T follicular helper cell (primary cell): ENCODE data around the gene KLHL30.
"Not testable (repeated sequence)": the region's sequence is repeated elsewhere in the genome, so short reads cannot be mapped to it uniquely, and the experiment has no call there.

Experiments used
- DNase-seq: peaks from one replicate; pipeline ENCODE4 v3.0.0-alpha.2; 2020; ENCODE audit warnings: low read depth

Gene KLHL30

GRCh38 chr2:238101891-238102841 lies 36.3 kb upstream of the KLHL30 start:
- no peak for DNase-seq

GRCh38 chr2:238102865-238103264 lies 35.6 kb upstream of the KLHL30 start:
- no peak for DNase-seq

GRCh38 chr2:238103465-238104225 lies 34.8 kb upstream of the KLHL30 start:
- no peak for DNase-seq

- no peak for DNase-seq
Observed at GRCh38 chr2:238104226-238104690, 34.2 kb upstream of the KLHL30 start.

GRCh38 chr2:238104691-238105371 lies 33.6 kb upstream of the KLHL30 start:
- no peak for DNase-seq

GRCh38 chr2:238105506-238106338 lies 32.7 kb upstream of the KLHL30 start:
- DNase-seq = no peak

- DNase-seq = no peak
Observed at GRCh38 chr2:238106339-238106697, 32.1 kb upstream of the KLHL30 start.

- no peak for DNase-seq
Observed at GRCh38 chr2:238106698-238107524, 31.6 kb upstream of the KLHL30 start.

- DNase-seq = no peak
Observed at GRCh38 chr2:238107525-238108422, 30.7 kb upstream of the KLHL30 start.

- DNase-seq = no peak
Observed at GRCh38 chr2:238108423-238109183, 29.9 kb upstream of the KLHL30 start.

- no peak for DNase-seq
Observed at GRCh38 chr2:238113611-238114010, 24.9 kb upstream of the KLHL30 start.

- DNase-seq = no peak
Observed at GRCh38 chr2:238114331-238114841, 24.1 kb upstream of the KLHL30 start.

- DNase-seq = no peak
Observed at GRCh38 chr2:238114851-238115660, 23.4 kb upstream of the KLHL30 start.

GRCh38 chr2:238115709-238116108 lies 22.8 kb upstream of the KLHL30 start:
- DNase-seq = not testable (repeated sequence)

- DNase-seq = no peak
Observed at GRCh38 chr2:238116298-238117198, 21.9 kb upstream of the KLHL30 start.
